Uterus (tissue), 2 donors: Measurements from ENCODE around the gene TRIP10.

ENCODE experiments used
- POLR2A ChIP-seq, 2 donors: fragments of 450-650 bp; IDR thresholded peaks; one replicate each; pipeline ENCODE4 v1.6.1; 2016; ENCODE audit warnings: antibody characterized with exemption in 2 of 2, mild to moderate bottlenecking in 1 of 2, moderate library complexity in 1 of 2
- TF ChIP-seq, protein P1 (sequence below), 4 experiments: fragments of 200-600 bp in 2 of 4; fragments of 450-650 bp in 2 of 4; sonication (generic) in 2 of 4; IDR thresholded peaks; one replicate each; pipeline ENCODE4 v1.5.1; 2016 to 2019; ENCODE audit warnings: antibody characterized with exemption in 4 of 4, mild to moderate bottlenecking in 2 of 4, moderate library complexity in 1 of 4

- no peak for TF ChIP-seq POLR2A (IDR thresholded peaks at IDR 0.05)
- TF ChIP-seq, protein P1, sequence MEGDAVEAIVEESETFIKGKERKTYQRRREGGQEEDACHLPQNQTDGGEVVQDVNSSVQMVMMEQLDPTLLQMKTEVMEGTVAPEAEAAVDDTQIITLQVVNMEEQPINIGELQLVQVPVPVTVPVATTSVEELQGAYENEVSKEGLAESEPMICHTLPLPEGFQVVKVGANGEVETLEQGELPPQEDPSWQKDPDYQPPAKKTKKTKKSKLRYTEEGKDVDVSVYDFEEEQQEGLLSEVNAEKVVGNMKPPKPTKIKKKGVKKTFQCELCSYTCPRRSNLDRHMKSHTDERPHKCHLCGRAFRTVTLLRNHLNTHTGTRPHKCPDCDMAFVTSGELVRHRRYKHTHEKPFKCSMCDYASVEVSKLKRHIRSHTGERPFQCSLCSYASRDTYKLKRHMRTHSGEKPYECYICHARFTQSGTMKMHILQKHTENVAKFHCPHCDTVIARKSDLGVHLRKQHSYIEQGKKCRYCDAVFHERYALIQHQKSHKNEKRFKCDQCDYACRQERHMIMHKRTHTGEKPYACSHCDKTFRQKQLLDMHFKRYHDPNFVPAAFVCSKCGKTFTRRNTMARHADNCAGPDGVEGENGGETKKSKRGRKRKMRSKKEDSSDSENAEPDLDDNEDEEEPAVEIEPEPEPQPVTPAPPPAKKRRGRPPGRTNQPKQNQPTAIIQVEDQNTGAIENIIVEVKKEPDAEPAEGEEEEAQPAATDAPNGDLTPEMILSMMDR (IDR thresholded peaks at IDR 0.05): no peak
Measured at GRCh38 chr19:6772028-6772865, 32.8 kb downstream of the TRIP10 start, which contains the start of gene VAV1.
